Calu3 (cell line): Measurements from ENCODE around the gene VPS26A. TPM values are rescaled to one million over a fixed set of nuclear protein-coding genes. Genes with fewer than 3 reads are reported as not detected.
A peak's percentile ranks its signal among the peaks of the same experiment; 100 is the strongest.

ENCODE experiments used
- BruUV-seq: library from RNA; stranded (reverse); fragments of 400-500 nt; replicated peaks from 2 replicates; lab custom pipeline; 2021; lab: Mats Ljungman, UMichigan
- CTCF ChIA-PET: fragments of 300-600 bp; sonication (Branson Sonifier 250); formaldehyde crosslinking; loops from one replicate; lab custom pipeline; 2022; ENCODE audit warnings: antibody characterized with exemption; lab: Charles Lee
- DNase-seq: peaks from one replicate; pipeline ENCODE4 v3.0.0; 2022
- H3K27ac Mint-ChIP-seq: one replicate; pipeline ENCODE4 v1.8.0; 2022; ENCODE audit warnings: mixed read lengths; ENCODE audit not compliant: unreplicated experiment
- H3K27me3 Mint-ChIP-seq: one replicate; pipeline ENCODE4 v1.8.0; 2022; ENCODE audit warnings: mixed read lengths; ENCODE audit not compliant: unreplicated experiment
- H3K36me3 Mint-ChIP-seq: one replicate; pipeline ENCODE4 v1.8.0; 2022; ENCODE audit warnings: mild to moderate bottlenecking, moderate library complexity, mixed read lengths; ENCODE audit not compliant: insufficient read depth, unreplicated experiment
- H3K4me1 Mint-ChIP-seq: one replicate; pipeline ENCODE4 v1.8.0; 2022; ENCODE audit warnings: mild to moderate bottlenecking, low read depth, mixed read lengths; ENCODE audit not compliant: unreplicated experiment
- H3K4me3 Mint-ChIP-seq: one replicate; pipeline ENCODE4 v1.8.0; 2022; ENCODE audit warnings: mild to moderate bottlenecking, low read depth, moderate library complexity, mixed read lengths; ENCODE audit not compliant: unreplicated experiment
- H3K9me3 Mint-ChIP-seq: one replicate; pipeline ENCODE4 v1.8.0; 2022; ENCODE audit warnings: low read depth, mixed read lengths; ENCODE audit not compliant: unreplicated experiment
- intact Hi-C: fragments of 100-400 bp; cut with micrococcal nuclease; formaldehyde crosslinking; loops from one replicate; pipeline ENCODE4 v1.10.0; 2022; ENCODE audit not compliant: unreplicated experiment
- total RNA-seq: library from RNA; stranded (reverse); gene quantifications from 2 replicates; pipeline ENCODE4 v1.2.3, GENCODE V29; 2022
- TF ChIP-seq, protein P1 (sequence below): fragments of 200-600 bp; IDR thresholded peaks from one replicate; pipeline ENCODE4 v1.8.0; 2022; ENCODE audit warnings: antibody characterized with exemption; ENCODE audit not compliant: unreplicated experiment

The VPS26A gene
- total RNA-seq, 1 experiment from 2014 or later: 80.3 TPM

DNA sequence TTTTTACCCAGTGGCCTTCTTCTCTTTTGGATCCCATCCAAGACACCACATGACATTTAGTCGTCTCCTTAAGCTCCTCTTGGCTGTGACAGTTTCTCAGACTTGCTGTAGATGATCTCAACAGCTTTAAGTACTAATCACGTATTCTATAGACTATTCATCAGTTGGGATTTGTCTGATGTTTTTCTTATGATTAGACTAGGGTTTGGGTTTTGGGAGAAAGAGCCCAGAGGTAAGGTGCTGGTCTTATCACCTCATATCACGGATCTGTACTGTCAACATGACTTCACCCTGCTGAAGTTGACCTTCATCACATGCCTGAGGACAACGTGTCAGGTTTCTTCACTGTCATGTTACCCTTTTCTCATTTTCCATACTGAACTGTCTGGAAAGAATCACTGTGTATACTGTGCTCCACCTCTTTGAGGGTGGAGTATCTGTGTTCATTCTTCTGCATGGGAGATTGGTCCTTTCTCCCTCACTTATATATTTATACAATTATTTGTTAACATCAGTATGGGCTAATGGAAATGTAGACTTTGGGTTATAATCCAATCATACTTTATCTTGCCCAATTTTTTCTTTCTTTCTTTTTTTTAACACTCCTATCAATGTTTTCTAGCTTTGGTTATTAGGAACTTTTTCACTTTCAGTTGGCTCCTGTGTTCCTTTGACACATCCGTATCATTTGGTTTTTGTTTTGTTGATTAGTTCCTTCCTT lies 89.8 kb downstream of the VPS26A start:
- intact Hi-C loops: no loop called here
- no peaks in the 10 kb centered on the region for H3K9me3 Mint-ChIP-seq
- CTCF ChIA-PET: no interaction called here
- no peak overlapping the region for H3K27ac Mint-ChIP-seq
- H3K27me3 Mint-ChIP-seq: no peaks in the 10 kb centered on the region
- DNase-seq: no peak
- no peak overlapping the region for H3K4me3 Mint-ChIP-seq
- H3K4me1 Mint-ChIP-seq: peaks cover 58% of the 10 kb centered on the region
- TF ChIP-seq, protein P1, sequence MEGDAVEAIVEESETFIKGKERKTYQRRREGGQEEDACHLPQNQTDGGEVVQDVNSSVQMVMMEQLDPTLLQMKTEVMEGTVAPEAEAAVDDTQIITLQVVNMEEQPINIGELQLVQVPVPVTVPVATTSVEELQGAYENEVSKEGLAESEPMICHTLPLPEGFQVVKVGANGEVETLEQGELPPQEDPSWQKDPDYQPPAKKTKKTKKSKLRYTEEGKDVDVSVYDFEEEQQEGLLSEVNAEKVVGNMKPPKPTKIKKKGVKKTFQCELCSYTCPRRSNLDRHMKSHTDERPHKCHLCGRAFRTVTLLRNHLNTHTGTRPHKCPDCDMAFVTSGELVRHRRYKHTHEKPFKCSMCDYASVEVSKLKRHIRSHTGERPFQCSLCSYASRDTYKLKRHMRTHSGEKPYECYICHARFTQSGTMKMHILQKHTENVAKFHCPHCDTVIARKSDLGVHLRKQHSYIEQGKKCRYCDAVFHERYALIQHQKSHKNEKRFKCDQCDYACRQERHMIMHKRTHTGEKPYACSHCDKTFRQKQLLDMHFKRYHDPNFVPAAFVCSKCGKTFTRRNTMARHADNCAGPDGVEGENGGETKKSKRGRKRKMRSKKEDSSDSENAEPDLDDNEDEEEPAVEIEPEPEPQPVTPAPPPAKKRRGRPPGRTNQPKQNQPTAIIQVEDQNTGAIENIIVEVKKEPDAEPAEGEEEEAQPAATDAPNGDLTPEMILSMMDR: no peak
- BruUV-seq: no TSS peak
- peaks cover 28% of the 10 kb centered on the region for H3K36me3 Mint-ChIP-seq

DNA sequence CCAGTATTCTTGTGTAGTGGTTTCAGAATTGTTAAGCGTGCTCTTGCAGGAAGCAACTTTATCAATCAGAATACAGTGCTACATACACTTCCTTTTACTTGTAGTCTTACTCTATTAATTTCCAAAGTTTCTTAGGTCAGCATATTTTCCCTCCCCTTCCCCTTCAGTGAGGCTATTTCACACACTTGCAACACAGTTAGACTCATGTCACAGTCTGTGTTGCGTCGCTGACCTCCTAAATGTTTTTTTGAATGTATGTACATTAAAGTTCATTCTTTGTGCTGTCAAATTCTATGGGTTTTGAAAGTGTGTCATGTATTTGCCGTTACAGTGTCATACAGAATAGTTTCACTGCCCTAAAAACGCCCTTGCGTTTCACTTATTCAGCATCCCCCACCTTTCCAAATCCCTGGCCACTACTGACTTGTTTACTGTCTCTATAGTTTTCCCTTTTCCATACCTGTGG lies 90.7 kb downstream of the VPS26A start:
- peaks cover 28% of the 10 kb centered on the region for H3K36me3 Mint-ChIP-seq
- intact Hi-C loops: no loop called here
- no peaks in the 10 kb centered on the region for H3K27me3 Mint-ChIP-seq
- H3K27ac Mint-ChIP-seq: no peak overlapping the region
- no peak overlapping the region for H3K4me3 Mint-ChIP-seq
- TF ChIP-seq, protein P1: no peak
- no TSS peak for BruUV-seq
- peaks cover 62% of the 10 kb centered on the region for H3K4me1 Mint-ChIP-seq
- DNase-seq: no peak
- H3K9me3 Mint-ChIP-seq: no peaks in the 10 kb centered on the region
- CTCF ChIA-PET: interaction anchor here (0.5 to 0.6 kb wide), 2 partner anchors 40 to 1918 kb away, joined by 4 read pairs; no protein-coding TSS in a partner anchor

DNA sequence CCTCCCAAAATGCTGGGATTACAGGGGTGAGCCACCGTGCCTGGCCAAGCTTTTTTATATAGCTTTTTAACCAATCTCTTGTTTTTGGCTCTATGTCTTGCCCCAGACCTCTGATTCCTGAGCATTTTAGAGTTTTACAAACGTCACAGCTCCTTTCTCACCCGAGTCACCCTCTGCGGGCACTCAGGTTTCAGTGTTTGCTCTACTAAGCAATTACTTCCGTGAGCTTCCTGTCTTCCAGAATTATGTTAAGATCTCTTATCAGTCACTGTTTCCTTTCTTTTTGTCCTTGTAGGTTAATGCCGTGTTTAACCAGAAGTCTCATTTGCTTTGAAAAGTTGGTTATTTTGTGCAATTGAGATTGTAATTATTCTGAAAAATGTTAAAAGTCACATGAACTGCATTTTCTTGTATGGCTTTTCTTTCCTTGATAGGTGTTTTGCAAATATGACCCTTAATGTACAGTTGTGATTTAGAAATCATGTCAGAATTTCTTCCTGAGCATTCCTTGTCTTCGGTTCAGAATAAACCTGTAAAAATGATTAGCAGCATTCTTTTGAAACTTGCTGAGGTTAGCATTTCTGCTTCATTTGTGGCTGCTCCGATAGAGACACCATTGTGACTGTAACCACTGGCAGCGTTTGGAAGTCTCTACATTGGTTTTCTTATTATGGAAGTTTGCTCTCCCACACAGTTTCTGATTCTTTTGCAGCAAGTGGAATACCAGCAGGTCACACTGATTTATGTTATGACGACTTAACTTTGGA lies 91.6 kb downstream of the VPS26A start:
- CTCF ChIA-PET: interaction anchor here (0.5 to 0.6 kb wide), 2 partner anchors 41 to 1919 kb away, joined by 4 read pairs; no protein-coding TSS in a partner anchor
- TF ChIP-seq, protein P1: no peak
- no peak for DNase-seq
- intact Hi-C loops: no loop called here
- no peaks in the 10 kb centered on the region for H3K27me3 Mint-ChIP-seq
- peaks cover 37% of the 10 kb centered on the region for H3K36me3 Mint-ChIP-seq
- H3K9me3 Mint-ChIP-seq: no peaks in the 10 kb centered on the region
- peaks cover 53% of the 10 kb centered on the region for H3K4me1 Mint-ChIP-seq
- no peak overlapping the region for H3K4me3 Mint-ChIP-seq
- no TSS peak for BruUV-seq
- peak overlapping the region; percentile 92 for H3K27ac Mint-ChIP-seq

DNA sequence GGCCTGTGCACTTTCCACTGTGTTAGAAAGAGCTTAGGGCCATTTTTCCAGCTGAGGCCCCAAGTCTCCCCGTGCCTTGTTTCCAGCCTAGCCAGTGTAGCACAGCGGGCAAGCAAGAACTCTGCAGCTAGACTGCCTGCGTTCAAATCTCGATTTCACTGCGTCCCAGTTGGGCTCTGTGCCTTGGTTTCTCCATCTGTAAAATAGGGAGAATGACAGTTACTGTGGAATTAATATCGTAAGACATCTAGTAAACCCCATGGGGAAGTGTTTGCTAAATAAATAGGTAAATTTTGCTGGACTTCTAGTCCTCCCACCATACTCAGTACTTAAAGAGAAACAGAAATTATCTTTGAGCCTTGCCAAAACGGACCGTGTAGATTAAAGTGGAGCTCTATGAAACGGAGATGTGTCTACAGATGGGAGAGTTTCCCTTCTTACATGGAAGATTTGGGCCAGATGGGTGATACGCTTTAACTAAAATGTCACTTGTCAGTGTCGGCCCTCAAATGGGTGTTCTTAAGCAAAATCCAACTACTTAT lies 92.7 kb downstream of the VPS26A start:
- DNase-seq: no peak
- H3K9me3 Mint-ChIP-seq: no peaks in the 10 kb centered on the region
- peaks cover 48% of the 10 kb centered on the region for H3K36me3 Mint-ChIP-seq
- no peaks in the 10 kb centered on the region for H3K27me3 Mint-ChIP-seq
- CTCF ChIA-PET: interaction anchor here (0.9 to 1.0 kb wide), 4 partner anchors 36 to 191 kb away, joined by 3 to 4 read pairs (median 3); partner anchors contain the start of gene SUPV3L1
- BruUV-seq: TSS peak; percentile 92
- H3K27ac Mint-ChIP-seq: peak overlapping the region; percentile 92
- TF ChIP-seq, protein P1: no peak
- peak overlapping the region; percentile 10 for H3K4me3 Mint-ChIP-seq
- H3K4me1 Mint-ChIP-seq: peaks cover 47% of the 10 kb centered on the region
- intact Hi-C loops: no loop called here
